Measurements from ENCODE around the gene COL4A1.

Gene COL4A1

DNA sequence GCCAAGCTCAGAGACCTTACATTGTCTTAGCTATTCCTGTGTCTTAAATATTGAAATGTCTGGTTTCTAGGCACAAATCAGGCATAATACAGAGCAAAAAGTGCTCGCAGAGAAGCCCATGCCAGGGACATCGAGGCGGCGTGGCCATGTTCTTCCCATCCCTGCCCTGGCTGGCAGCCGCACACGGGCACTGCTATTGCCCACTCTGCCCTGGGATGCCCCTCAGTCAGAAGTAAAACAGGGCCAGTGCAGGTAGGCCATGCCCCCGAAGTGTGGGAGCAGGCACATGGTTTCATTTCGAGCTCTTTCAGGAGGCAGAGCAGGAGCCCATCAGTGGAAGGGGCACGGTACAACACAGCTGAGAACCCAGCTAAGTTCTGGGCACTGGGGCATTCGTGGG lies 113.5 kb downstream of the COL4A1 start:
- TF ChIP-seq, protein P1, sequence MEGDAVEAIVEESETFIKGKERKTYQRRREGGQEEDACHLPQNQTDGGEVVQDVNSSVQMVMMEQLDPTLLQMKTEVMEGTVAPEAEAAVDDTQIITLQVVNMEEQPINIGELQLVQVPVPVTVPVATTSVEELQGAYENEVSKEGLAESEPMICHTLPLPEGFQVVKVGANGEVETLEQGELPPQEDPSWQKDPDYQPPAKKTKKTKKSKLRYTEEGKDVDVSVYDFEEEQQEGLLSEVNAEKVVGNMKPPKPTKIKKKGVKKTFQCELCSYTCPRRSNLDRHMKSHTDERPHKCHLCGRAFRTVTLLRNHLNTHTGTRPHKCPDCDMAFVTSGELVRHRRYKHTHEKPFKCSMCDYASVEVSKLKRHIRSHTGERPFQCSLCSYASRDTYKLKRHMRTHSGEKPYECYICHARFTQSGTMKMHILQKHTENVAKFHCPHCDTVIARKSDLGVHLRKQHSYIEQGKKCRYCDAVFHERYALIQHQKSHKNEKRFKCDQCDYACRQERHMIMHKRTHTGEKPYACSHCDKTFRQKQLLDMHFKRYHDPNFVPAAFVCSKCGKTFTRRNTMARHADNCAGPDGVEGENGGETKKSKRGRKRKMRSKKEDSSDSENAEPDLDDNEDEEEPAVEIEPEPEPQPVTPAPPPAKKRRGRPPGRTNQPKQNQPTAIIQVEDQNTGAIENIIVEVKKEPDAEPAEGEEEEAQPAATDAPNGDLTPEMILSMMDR (IDR thresholded peaks at IDR 0.05; ENCODE audit: control insufficient read depth, extremely low read depth, insufficient read depth), result no peak
- DNase-seq (ENCODE audit: low read depth), result no peak
- no peak overlapping the region for H3K4me3 ChIP-seq (ENCODE audit: low read depth, low read length)

DNA sequence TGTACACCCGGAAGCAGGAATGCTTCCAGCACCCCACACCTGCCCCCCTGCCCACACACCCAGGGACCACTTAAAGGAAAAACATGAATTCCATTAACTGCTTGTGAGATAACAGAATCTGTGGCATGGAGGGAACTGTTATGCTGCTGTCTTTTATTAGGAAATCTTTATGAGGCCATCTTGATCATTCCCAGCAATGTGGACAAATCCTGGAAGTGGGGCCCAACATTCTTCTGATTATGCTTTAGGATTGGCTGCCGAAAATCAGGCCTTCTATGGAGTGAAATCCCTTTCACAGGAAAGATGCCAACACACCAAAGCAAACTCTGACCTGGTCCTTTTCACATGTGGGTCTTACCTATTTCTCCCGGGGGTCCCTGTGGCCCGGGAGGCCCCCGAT lies 114.5 kb downstream of the COL4A1 start:
- H3K4me3 ChIP-seq (ENCODE audit: low read depth, low read length), result no peak overlapping the region
- no peak for DNase-seq (ENCODE audit: low read depth)
- TF ChIP-seq, protein P1 (IDR thresholded peaks at IDR 0.05; ENCODE audit: control insufficient read depth, extremely low read depth, insufficient read depth), result no peak

DNA sequence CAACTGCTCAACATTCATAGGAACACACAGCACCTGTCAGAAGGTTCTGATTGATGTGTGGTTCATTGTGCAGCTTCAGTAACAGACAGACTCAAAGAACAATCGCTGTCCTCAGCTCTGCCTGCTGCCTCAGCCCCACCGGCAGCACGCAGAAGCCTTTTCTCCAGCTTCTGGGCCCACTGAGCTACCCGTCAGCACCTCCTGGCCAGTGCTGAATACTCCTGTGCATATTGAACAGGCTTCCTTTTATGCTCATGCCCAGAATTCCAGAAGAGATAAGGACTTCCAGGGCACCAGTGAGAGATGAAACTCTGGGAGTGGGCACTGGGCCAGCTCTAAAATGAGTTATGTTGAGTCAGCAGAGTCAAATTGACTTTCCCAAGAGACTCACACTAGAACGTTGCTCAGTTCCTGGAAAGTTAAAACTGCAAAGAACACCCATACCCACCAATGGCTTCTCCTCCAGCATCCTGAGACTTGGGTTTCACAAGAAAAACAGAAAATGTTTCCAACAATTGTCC lies 119.3 kb downstream of the COL4A1 start:
- no peak overlapping the region for H3K4me3 ChIP-seq (ENCODE audit: low read depth, low read length)
- DNase-seq (ENCODE audit: low read depth), result no peak
- TF ChIP-seq, protein P1 (IDR thresholded peaks at IDR 0.05; ENCODE audit: control insufficient read depth, extremely low read depth, insufficient read depth), result no peak

DNA sequence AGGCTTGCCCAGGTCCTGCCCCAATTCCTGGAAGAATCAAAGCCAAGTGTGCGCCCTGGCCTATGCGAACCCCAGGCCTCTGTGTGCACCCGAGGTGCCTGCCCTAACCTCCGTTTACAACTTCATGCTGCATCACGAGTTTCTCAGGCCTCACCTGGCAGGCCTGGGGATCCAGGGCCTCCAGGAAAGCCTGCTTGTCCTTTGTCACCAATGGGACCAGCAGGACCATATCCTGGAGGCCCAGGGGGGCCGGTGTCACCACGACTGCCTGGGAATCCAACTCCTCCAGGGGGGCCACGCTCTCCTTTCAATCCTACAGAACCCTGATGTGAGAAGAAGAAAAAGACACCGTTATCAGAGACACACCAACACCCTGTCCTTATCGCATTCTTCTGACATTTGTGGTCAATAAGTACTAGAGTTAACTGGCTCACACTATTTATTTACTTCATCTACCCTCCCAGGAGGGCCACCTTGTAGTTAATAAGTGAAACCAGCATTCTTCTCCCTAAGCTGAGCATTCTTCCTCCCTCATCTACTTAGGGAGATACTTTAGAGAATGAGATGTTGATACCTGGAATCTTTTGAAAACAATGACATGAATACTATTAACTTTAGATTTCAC lies 120.6 kb downstream of the COL4A1 start:
- TF ChIP-seq, protein P1 (IDR thresholded peaks at IDR 0.05; ENCODE audit: control insufficient read depth, extremely low read depth, insufficient read depth), result no peak
- DNase-seq (ENCODE audit: low read depth), result no peak
- H3K4me3 ChIP-seq (ENCODE audit: low read depth, low read length), result no peak overlapping the region

DNA sequence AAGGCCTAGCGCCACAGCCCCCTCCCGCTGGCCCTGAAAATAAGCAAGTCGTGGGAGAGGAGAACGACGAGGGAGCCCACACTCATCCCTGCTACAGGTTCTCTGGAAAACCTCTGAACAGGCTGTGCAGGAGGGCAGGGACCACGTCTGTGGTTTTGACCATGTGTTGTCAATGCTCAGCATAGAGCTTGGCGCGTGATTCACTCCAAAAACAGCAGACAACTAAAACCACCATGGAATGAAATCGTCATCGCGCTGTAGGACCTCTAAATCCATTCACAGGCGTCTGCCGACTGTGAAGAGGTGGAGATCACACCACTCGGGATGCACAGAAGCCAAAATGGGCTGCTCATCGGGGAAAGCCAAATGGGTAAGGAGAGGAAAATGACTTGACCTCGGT lies 121.3 kb downstream of the COL4A1 start:
- no peak for DNase-seq (ENCODE audit: low read depth)
- TF ChIP-seq, protein P1 (IDR thresholded peaks at IDR 0.05; ENCODE audit: control insufficient read depth, extremely low read depth, insufficient read depth), result no peak
- no peak overlapping the region for H3K4me3 ChIP-seq (ENCODE audit: low read depth, low read length)

DNA sequence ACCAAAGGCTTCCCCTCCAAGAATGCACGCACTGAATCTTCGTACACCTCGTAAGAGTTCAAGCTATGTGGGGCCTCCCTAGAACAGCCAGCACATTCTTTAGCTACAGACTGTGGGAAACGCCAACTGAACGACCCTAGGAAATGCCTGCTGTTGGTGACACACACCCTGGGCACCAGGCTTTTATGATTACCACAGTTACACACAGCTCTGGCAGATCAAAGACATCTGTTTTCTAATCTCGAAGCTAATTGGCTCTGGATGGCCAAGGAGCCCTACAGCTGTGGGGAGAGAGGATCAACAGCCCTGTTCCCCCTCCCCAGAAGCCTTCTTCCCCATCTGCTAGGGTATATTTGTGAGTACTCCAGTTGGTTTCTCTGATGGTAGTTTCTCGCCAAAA lies 123.0 kb downstream of the COL4A1 start:
- DNase-seq (ENCODE audit: low read depth), result no peak
- TF ChIP-seq, protein P1 (IDR thresholded peaks at IDR 0.05; ENCODE audit: control insufficient read depth, extremely low read depth, insufficient read depth), result no peak
- H3K4me3 ChIP-seq (ENCODE audit: low read depth, low read length), result no peak overlapping the region

DNA sequence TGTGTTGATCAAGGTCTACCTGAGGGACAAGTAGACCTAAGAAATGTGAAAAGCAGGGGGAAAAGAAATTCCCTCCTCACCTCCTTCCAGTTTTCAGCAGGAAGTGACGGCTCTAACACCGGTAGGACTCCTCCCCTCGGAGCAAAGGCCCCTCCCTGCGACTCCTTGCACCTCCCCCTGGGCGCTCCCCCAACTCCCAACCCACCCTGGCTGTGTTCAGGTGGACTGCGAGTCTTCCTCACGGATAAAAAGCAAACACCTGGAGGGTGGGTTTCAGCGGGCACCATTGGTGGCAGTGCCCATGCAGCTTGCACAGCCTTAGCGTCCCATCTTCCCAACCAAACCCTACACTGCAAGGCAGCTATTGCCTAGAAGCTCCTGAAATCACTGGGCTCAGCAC lies 124.5 kb downstream of the COL4A1 start:
- TF ChIP-seq, protein P1 (IDR thresholded peaks at IDR 0.05; ENCODE audit: control insufficient read depth, extremely low read depth, insufficient read depth), result no peak
- no peak for DNase-seq (ENCODE audit: low read depth)
- no peak overlapping the region for H3K4me3 ChIP-seq (ENCODE audit: low read depth, low read length)
